IPS DF 19.7 (cell line): Measurements from ENCODE around the gene PDE8B.

Source experiments
- DNase-seq: peaks from one replicate; pipeline ENCODE4 v3.0.0-alpha.2; 2013; ENCODE audit warnings: low read depth, low spot score

PDE8B gene, protein sequence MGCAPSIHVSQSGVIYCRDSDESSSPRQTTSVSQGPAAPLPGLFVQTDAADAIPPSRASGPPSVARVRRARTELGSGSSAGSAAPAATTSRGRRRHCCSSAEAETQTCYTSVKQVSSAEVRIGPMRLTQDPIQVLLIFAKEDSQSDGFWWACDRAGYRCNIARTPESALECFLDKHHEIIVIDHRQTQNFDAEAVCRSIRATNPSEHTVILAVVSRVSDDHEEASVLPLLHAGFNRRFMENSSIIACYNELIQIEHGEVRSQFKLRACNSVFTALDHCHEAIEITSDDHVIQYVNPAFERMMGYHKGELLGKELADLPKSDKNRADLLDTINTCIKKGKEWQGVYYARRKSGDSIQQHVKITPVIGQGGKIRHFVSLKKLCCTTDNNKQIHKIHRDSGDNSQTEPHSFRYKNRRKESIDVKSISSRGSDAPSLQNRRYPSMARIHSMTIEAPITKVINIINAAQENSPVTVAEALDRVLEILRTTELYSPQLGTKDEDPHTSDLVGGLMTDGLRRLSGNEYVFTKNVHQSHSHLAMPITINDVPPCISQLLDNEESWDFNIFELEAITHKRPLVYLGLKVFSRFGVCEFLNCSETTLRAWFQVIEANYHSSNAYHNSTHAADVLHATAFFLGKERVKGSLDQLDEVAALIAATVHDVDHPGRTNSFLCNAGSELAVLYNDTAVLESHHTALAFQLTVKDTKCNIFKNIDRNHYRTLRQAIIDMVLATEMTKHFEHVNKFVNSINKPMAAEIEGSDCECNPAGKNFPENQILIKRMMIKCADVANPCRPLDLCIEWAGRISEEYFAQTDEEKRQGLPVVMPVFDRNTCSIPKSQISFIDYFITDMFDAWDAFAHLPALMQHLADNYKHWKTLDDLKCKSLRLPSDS

DNA sequence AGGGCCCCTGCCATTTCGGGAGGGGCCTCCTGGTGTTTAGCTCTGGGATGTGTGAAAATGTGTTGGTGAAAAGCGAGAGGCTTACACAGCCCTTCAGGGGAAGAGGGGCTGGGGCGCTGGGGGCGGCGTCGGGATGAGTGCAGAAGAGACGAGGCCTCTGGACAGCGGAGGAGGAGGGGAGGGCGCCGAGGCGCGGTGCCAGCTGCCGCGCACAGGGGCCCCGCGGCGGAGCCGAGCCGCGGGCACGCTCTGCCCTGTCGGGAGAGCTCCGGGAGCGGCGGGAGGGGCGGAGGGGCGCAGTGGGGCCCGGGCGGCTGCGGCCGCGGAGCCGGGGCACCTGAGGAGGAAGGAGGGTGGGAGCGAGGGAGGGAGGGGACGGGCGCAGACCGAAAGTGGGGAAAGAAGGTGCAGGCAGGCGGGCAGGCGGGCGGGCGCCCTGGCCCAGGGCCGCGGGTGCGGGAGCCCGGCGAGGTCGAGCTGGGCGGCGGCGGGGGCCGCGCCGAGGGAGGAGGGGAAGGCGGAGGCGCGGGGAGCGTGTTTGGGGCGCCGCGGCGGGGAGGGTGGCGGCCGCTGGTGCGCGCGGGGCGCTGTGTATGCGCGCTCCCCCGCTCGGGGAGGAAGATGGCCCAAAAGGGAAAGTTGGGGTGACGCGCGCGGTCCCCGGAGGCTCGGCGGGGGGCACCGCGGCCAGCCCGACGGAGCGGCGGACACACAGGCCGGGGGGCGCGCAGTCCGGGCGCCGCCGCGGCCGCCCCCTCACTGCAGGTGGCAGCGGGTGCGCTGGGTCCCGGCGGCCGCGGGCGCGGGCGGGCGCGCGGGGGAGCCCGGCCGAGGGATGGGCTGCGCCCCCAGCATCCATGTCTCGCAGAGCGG, at the start of gene PDE8B:
Gene PDE8B, plus strand, starts transcription at position 590 of the 873 bp plus-strand sequence. Its CDS starts 246 bp downstream, at position 836.
- no peak for DNase-seq

DNA sequence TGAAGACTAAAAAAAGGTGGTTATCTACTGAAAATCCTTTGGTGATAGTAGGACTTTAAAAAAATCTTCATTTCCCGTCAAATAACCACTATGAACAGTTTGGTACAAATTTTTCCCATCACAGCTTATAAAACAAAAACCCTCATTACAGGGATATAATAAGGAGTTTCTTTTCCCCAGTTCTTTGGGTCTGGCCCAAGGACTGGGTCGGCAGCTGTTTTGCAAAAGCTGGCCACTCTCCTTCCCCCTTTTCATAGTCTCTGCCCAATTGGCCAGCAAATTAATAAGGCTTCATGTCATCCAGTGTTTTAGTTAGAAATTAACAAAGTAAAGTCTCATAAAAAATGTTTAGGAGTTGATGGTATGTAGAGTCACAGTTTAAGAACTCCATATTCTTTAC, 47.0 kb upstream of the PDE8B start:
- no peak for DNase-seq

DNA sequence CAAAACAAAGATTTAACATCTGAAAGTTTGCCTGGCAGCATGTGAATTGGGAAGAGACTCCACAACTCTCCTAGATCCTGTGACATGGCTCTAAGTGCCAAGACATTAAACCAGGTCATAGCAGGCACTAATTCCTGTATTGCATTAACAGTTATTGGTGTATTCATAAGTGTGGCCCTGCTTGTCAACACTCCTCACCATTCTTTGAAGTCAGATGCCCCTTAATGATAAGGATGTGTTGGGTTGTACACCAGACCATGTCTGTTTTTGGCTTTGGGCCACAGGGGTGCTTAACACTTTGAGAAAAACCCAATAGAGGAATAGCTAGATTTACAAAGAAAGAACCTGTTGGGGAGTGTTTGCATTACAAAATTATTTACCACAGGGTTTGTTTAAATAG, 43.4 kb upstream of the PDE8B start:
- no peak for DNase-seq

DNA sequence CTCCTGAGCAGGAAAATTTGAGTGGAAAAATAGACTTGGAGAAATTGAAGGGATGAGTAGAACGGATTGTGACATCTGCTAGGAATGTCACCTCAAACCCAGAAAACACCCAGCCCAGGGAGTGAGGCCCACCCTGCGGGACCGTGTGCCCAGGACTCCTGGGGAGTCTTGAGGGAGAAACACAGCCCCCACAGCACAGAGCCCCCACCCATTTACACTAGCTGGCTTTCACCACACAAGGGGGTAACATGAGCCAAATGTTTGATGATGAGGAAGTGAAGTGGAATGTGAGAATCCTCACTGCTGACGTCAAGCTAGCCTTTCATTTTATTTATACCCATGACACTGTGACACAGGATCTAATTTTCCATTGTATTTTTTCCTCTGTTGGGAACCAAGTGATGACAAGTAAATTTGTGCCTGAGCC, 42.8 kb upstream of the PDE8B start:
- no peak for DNase-seq

DNA sequence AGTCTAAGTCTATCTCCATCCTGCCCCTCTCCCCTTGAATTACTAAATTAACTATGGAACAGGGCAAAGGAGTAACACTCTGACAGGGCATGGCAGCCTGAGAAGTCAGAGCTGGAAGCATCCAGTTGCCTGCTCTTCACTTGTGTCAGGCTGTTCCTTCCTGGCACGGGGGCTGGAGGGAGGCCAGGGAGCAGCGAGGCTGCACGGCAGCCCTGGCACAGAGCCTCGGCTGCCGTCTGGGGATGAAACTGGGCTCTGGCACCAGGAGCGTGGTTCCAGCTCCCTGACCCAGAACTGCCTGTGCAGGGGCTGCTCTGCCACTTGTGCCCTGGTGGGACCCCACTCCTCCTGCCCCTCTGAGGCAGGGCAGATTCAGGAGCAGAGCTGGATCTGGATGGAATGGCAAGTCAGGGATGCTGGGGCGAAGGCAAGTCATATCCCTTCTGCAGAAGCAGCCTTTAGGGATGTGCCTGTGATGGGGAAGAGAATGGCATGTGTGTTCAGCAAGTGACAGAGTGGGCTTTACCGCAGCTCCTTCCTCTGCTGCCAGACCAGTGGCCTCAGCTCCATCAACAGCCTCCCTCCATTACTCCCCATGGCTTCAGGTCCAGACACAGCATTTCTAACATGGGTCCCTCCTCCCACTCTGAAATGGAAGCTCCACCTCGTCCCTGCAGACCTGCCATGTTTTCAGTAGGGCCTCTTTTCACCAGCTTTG, 42.2 kb upstream of the PDE8B start:
- DNase-seq = no peak

DNA sequence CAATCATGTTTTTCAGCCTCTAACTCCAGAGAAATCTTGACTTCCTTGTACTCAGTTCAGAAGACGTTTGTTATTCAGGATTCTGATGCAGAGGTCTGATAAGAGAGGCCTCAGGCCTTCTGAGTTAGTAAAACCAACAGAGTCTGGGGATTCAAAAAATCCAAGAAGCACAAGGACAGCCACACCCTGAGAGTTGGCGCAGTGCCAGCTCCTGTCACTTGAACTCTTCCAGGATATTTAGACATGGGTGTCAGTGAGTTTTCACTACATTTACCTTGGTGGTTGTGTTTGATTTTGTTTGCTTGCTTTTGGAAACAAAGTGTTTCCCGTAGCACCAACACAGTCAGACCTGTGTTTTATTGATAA, 41.6 kb upstream of the PDE8B start:
- DNase-seq = no peak

DNA sequence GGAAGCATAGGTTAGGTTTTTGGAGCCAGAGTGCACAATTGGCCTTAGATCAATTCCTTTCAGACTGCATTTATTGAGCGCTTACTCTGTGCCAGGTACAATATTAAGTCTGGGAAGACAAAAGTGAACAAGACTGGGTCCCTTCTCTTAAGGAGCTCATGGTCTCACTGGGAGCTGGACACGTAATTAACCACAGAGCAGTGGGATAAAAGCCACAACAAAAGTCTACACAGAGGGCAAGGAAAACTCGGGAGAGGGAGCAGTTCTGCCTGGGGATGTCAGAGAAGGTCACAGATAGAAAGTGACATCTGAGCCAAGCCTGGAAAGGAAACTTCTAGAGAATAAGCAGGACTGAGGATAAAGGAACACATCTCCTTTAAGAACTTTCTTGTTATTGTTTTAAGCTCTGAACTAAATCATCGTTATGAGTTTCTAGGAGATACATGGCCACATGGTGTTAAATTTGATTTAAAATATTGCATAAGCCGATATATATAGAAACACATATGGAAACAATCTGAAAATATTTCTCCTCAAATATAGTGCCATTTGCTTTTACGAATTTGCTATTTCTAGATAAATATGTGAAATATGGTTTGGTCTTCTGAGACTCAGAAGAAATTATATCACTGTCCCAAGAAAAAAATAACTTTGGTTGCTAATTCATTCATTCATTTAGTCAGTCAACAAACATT, 40.1 kb upstream of the PDE8B start:
- DNase-seq = no peak

DNA sequence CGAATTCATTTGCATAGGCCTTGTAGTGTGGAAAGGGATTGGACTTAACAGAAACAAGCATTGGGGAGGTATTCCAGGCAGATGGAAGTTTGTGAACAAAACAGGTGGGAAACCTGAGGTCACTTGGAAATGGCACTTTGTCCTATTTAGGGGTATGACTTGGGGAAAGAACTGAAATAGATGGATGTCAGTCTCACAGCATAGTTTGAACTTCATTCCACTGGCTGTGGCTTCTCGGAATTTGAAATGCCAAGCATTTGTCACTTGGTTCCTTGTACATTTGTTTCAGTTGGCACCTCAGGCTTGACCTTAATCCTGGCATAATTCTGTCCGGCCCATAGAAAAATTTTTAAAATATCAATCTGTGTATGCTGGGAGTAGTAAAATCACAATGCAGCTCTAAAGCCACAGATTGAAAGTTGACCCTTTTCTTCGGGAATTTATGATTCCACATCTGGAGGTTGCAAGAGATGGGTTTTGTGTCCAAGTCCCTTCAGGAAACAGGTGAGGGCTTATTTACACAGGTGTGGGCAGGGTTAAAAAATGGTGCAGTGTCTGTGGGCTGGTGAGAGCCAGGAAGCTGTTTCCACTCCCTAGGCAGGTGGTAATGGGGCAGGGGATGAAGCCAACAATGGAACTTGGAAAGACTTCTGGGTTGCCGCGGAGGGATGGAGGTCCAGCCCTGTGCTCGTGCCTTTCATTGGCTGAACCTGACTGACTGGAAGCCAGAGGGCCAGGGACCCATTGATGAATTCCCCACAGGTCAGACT, 39.2 kb upstream of the PDE8B start:
- no peak for DNase-seq

DNA sequence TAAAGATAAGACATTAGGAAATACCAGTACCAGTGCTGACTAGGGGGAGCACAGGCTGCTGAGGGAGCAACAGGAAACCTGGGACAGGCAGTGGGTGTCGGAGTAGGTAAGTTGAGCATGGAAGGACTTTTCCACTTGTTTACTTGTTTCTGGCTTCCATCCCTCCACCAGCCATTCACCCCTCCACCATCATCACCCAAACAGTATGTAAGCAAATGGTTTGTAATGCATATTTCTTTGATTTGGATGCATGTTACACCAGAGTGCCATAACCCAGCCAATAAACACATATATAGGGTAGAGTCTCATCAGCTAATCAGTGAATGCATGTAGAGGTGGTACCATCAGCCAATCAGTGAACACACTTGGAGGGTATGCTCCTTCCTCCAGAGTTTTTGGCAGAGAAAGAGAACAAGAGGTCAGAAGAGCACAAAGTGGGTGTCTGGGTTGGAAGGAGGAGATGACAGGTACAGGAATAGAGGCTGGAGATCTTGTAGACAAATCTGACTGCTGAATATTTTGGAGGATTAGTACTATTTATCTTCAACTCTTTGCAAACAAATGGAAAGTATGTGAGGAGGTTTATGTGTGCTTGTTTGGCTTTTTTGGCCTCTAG, 37.7 kb upstream of the PDE8B start:
- no peak for DNase-seq

DNA sequence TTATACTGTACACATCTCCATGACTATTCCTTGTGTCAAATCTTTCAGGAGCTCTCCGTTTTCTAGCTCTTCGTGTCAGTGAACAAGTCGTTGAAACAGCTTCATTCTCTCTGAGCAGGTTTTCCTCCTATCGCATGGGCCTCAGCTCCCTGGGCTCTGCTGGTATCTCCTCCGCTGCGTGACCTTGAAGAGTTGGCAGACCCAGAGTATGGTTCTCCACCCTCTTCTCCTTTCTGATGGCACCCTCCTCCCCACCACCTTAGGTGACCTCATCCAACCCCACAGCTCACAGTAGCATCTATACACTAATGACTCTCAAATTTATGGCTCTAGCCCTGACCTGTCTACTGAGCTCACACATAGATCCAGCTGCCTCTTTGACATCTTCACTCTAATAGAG, 36.0 kb upstream of the PDE8B start:
- no peak for DNase-seq

DNA sequence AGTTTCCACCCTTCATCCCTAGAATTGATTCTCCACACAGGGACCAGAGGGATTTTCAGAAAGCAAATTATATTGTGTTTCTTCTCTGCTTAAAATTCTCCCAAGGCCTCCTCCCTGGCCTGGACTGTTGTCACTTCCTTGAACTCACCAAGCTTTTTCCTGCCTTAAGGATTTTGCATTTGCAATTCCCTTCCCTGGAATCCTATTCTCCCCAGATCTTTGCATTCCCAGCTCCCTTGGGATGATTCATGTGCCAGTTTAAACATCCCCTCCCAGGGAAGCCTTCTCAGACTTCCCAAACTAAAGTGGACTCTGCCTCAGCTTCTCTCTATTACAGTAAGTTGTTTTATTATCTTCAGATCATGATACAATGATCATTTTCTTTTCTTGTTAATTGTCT, 35.2 kb upstream of the PDE8B start:
- DNase-seq = peak; percentile 7

DNA sequence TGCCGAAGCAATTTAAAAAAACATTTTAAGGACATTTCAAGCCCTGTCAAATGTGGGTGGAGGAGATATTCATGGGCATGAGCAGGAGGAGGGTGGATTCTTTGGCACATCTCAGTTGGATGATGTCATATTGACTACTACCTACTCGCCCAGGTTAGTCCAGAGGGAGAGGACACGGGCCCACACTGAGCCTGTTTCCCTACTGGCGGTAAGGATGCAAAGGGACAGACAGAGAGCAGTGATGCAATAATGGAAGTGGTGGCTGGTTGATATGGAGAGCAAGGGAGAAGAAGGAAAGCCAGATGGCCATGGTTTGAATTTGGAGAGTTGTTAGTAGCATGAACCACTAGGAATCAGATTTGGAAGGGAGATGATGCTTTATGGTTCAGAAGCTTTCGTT, 34.1 kb upstream of the PDE8B start:
- no peak for DNase-seq

DNA sequence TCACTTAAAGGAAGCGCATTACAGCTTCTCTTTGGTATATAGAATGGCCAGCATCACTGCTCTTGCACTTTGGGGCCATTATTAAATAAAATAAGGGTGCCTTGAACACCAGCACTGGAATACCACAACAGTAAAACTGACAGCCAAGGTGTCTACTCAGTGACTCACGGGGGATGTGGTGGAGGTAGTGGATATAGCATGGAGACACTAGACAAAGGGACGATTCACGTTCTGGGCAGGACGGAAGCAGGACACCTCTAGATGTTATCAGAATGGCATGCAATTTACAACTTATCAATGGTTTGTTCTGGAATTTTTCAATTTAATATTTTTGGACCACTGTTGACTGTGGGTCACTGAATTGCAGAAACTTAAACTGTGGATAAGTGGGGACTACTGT, 32.9 kb upstream of the PDE8B start:
- DNase-seq = no peak

DNA sequence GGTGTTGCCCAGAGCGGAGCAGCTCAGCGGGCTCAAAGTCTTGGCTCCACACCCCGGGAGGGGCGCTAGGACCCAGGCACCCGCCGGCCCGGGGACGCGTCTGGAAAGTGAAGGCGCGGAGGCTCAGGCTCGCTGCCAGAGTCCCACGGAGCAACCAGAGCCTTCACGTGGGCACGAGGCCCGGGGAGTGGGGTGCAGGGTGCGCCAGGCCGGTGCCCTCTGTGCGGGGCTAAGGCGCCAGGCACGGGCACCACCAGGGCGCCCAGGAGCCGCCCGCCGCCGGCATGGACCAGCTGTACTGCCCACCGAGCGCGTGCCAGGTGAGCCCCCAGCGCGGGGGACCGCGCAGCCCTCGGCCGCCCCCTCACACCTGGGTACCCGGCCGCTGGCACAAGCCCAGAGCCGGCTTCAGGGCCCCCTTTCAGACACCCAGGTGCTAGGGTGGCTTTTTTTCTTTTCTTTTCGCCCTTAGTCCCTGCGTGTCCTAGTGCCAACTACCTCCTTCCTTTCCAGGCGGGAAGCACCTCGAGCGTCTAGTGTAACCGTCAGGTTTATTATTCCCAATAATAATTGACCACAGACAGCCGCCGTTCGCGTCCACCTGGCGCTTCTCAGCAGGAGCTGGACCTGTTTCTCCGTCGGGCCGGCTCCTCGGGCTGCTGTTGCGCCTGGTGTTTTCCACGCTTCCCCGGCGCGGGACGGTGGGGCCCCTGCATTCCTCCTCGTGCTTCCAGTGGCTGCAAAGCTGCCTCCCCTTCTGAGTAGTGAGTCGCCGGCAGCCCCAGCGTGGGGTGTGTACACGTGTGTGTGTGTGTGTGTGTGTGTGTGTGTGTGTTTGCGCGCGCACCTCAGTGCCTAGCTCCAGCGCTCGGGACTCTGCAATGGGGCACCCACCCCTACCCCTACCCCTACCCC, 30.1 kb upstream of the PDE8B start:
- no peak for DNase-seq

DNA sequence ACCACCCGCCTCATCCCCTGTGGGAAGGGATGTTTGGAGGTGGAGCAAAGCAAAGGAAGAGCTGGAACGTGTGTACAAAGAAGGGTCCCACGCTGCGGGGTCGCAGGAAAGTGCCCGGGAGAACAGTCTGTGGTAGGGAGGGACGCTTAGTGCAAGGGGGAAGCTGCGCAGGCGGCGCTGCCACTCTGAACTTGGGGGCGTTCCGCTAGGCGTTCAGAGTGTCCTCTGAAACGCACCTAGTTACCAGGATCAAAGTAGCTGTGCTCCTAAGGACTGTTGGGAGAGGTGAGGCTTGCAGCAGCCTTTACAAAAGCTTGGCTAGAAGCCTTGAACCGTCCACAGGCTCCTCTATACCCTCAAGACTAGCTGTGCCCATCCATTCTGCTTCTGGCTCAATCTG, 29.3 kb upstream of the PDE8B start:
- DNase-seq = no peak

DNA sequence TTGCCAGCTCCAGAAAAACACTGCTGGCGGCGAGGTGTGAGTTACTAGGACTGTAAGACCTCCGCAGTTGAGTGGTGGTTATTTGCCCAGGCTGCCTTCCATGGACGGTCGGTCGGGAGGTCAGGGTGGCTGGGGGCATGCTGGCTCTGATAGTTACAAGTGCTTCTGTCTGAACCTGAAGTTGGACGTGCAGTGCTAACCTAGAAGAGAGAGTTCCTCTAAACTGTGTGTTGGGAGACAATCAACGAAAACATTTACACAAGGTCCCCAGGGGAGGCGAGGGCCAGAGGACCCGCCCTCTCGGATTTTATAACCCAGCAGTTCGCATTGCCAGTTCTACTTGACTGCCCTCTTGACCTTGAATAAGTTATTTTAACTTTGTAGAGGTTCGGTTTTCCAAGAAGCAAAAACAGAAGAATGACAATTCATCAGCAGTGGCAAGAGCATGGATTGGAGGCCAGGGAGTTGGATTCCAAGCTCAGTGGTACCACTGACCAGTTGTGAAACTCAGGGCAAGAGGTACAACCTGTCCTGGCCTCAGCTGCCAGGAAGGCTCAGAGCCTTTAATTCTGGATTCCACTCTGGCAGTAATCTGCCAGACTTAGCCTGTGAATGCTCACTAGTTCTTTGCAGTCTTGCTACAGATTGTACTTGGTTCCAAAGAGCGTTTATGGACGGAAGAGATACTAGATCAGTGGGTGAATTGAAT, 28.7 kb upstream of the PDE8B start:
- DNase-seq = no peak

DNA sequence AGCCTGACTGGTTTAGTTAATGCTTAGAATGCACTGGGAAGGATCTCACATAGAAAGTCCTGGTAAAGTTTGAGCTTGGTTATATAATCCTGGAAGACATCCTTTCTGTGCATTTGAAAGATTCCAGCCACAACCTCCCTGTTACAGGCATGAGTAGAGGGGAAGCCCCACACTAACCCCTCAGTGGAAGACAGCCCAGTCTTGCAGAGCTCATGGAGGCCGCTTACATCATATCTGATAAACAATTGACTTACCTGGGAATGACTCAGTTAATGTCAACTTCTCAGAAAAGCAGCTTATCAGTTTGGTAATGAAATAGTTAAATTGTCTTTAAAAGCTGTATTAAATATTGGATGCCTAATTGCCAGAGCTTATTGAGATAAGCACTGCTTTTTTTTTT, 28.1 kb upstream of the PDE8B start:
- no peak for DNase-seq
